Tibial nerve (tissue), 4 donors: ENCODE measurements around the gene ZFAND3. TPM values are rescaled to one million over a fixed set of nuclear protein-coding genes. Genes with fewer than 3 reads are reported as not detected.
"Not testable (repeated sequence)": the region's sequence is repeated elsewhere in the genome, so short reads cannot be mapped to it uniquely, and the experiment has no call there.

ENCODE experiments used
- DNase-seq, 2 donors: peaks; one replicate each; pipeline ENCODE4 v3.0.0-alpha.2; 2019; ENCODE audit warnings: low spot score in 2 of 2
- H3K27ac ChIP-seq, 4 donors: fragments of 200-600 bp; sonication (generic) in 3 of 4; one replicate each; pipeline ENCODE4 v1.5.1; 2017 to 2019; ENCODE audit warnings: mild to moderate bottlenecking in 1 of 4
- H3K27me3 ChIP-seq, 2 donors: fragments of 200-600 bp; sonication (generic) in 1 of 2; one replicate each; pipeline versions ENCODE4 v1.5.1 to v1.6.0; 2017 to 2019
- H3K36me3 ChIP-seq, 3 donors: fragments of 200-600 bp; sonication (generic); one replicate each; pipeline ENCODE4 v1.5.1; 2018 to 2019
- H3K4me1 ChIP-seq, 4 donors: fragments of 200-600 bp; sonication (generic) in 3 of 4; one replicate each; pipeline ENCODE4 v1.5.1; 2017 to 2019
- H3K4me3 ChIP-seq, 4 donors: fragments of 200-600 bp; sonication (generic) in 3 of 4; one replicate each; pipeline ENCODE4 v1.5.1; 2017 to 2019; ENCODE audit warnings: mild to moderate bottlenecking in 1 of 4, moderate library complexity in 1 of 4
- H3K9me3 ChIP-seq, 4 donors: fragments of 200-600 bp; sonication (generic) in 3 of 4; one replicate each; pipeline ENCODE4 v1.5.1; 2017 to 2019
- CTCF ChIP-seq, 5 experiments: fragments of 200-600 bp in 3 of 5; fragments of 450-650 bp in 2 of 5; sonication (generic) in 3 of 5; IDR thresholded peaks; one replicate each; pipeline ENCODE4 v1.5.1; 2016 to 2019; ENCODE audit warnings: antibody characterized with exemption in 5 of 5, mild to moderate bottlenecking in 3 of 5, moderate library complexity in 2 of 5
- EP300 ChIP-seq, 2 donors: sonication (generic); formaldehyde crosslinking; IDR thresholded peaks; one replicate each; pipeline ENCODE4 v1.6.1; 2017; ENCODE audit warnings: antibody characterized with exemption in 2 of 2, mild to moderate bottlenecking in 1 of 2
- POLR2A ChIP-seq, 2 donors: fragments of 450-650 bp; IDR thresholded peaks; one replicate each; pipeline ENCODE4 v1.6.1; 2017; ENCODE audit warnings: antibody characterized with exemption in 2 of 2, mild to moderate bottlenecking in 2 of 2, moderate library complexity in 2 of 2
- WGBS, 2 donors: methylation state at CpG; one replicate each; pipeline ENCODE4 v1.1.5; 2018; 5-methylcytosine and 5-hydroxymethylcytosine counted together
- total RNA-seq, 4 donors: library from RNA; depleted of rRNA; stranded (reverse); fragments of >200 nt; gene quantifications; one replicate each; pipeline ENCODE4 v1.1.0, GENCODE V29; 2016

ZFAND3 gene
- total RNA-seq, 4 donors from 2014 or later: 30.1 to 47.9 (median 39.1) TPM

GRCh38 chr6:38119516-38119915, 300.0 kb downstream of the ZFAND3 start:
- TF ChIP-seq CTCF (IDR thresholded peaks at IDR 0.05) (no peak), POLR2A (IDR thresholded peaks at IDR 0.05) (no peak), EP300 (IDR thresholded peaks at IDR 0.05) (no peak)
- Histone ChIP-seq H3K36me3 (peaks cover 0 to 38% (median 0%) of the 10 kb centered on the region in 3 donors), H3K27ac (no peak overlapping the region), H3K9me3 (no peaks in the 10 kb centered on the region), H3K4me3 (no peak overlapping the region), H3K27me3 (no peaks in the 10 kb centered on the region), H3K4me1 (peaks cover 0 to 10% (median 0%) of the 10 kb centered on the region in 4 donors)
- 72 to 78% methylated on average over 6 of the region's 6 CpGs for WGBS, 2 donors
- DNase-seq: no peak

DNA sequence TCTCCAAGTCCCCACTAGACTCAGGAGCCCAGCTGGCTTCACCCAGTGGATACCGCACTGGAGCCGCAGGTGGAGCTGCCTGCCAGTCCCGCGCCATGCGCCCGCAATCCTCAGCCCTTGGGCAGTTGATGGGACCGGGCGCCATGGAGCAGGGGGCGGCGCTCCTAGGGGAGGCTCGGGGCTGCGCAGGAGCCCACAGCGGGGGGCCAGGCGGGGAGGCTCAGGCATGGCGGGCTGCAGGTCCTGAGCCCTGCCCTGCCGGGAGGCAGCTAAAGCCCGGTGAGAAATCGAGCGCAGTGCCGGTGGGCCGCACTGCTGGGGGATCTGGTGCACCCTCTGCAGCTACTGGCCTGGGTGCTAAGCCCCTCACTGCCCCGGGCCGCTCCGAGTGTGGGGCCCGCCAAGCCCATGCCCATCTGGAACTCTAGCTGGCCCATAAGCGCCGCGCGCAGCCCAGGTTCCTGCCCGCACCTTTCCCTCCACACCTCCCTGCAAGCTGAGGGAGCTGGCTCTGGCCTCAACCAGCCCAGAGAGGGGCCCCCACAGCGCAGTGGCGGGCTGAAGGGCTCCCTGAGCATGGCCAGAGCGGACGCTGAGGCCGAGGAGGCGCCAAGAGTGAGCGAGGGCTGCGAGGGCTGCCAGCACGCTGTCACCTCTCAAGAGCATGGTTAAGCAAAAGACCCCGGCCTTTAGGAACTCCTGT, 304.8 kb downstream of the ZFAND3 start:
- not testable (repeated sequence) for H3K4me1 ChIP-seq, DNase-seq, H3K9me3 ChIP-seq, H3K4me3 ChIP-seq, H3K27ac ChIP-seq, H3K27me3 ChIP-seq
- peaks cover 0 to 50% (median 0%) of the 10 kb centered on the region in 3 donors for H3K36me3 ChIP-seq
- WGBS, 2 donors: 91 to 97% methylated on average over 24 to 40 of the region's 40 CpGs

- H3K4me1 ChIP-seq: peaks cover 0 to 12% (median 4%) of the 10 kb centered on the region in 4 donors
- TF ChIP-seq CTCF (IDR thresholded peaks at IDR 0.05): no peak
- TF ChIP-seq EP300 (IDR thresholded peaks at IDR 0.05): no peak
- no peak for TF ChIP-seq POLR2A (IDR thresholded peaks at IDR 0.05)
- H3K9me3 ChIP-seq: peaks cover 0 to 4% (median 0%) of the 10 kb centered on the region in 4 donors
- no peaks in the 10 kb centered on the region for H3K27me3 ChIP-seq
- H3K27ac ChIP-seq: no peak overlapping the region
- no peak for DNase-seq
- no peak overlapping the region for H3K4me3 ChIP-seq
- peaks cover 0 to 34% (median 0%) of the 10 kb centered on the region in 3 donors for H3K36me3 ChIP-seq
- WGBS, 2 donors: 95 to 98% methylated on average over 4 of the region's 4 CpGs
Observed at GRCh38 chr6:38127284-38127683, 307.8 kb downstream of the ZFAND3 start.

- Histone ChIP-seq H3K27me3 (no peaks in the 10 kb centered on the region), H3K4me3 (no peak overlapping the region), H3K36me3 (peaks cover 0 to 9% (median 0%) of the 10 kb centered on the region in 3 donors), H3K27ac (peak overlapping the region in 1 of 4 donors; percentile 29), H3K4me1 (peaks cover 0 to 12% (median 4%) of the 10 kb centered on the region in 4 donors), H3K9me3 (peaks cover 0 to under 1% (median 0%) of the 10 kb centered on the region in 4 donors)
- DNase-seq: peak in 1 of 2 donors; percentile 16
- TF ChIP-seq POLR2A (IDR thresholded peaks at IDR 0.05) (no peak), EP300 (IDR thresholded peaks at IDR 0.05) (peak in 1 of 2 donors; percentile 31)
Observed at GRCh38 chr6:38131527-38131965, 312.0 kb downstream of the ZFAND3 start.

GRCh38 chr6:38133932-38134703, 314.6 kb downstream of the ZFAND3 start:
- Histone ChIP-seq H3K4me1 (peaks cover 0 to 12% (median 4%) of the 10 kb centered on the region in 4 donors), H3K27ac (no peak overlapping the region), H3K4me3 (no peak overlapping the region), H3K9me3 (no peaks in the 10 kb centered on the region), H3K36me3 (no peaks in the 10 kb centered on the region), H3K27me3 (no peaks in the 10 kb centered on the region)
- TF ChIP-seq POLR2A (IDR thresholded peaks at IDR 0.05) (no peak), EP300 (IDR thresholded peaks at IDR 0.05) (no peak), CTCF (IDR thresholded peaks at IDR 0.05) (no peak)
- DNase-seq: no peak
- WGBS, 2 donors: 95 to 96% methylated on average over 7 of the region's 7 CpGs

DNA sequence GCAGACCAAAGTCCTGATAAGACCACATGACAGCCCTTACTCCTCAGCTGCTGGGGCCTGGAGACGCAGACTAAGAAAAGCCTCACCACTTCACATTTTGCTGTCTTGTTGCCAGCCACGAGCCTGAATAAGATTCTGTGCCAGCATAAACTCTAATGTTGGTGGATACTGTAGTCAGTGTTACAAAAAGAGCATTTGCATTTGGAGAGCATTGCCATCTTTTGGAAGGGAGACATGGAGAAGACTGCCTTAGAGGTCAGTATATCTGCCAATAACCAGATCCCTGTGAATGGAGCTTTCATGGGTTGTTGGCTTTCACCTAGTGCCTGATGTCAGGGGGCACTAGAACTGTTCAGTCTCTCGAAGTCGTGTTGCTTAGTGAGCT, 315.2 kb downstream of the ZFAND3 start:
- no peak for DNase-seq
- H3K4me3 ChIP-seq: no peak overlapping the region
- H3K9me3 ChIP-seq: no peaks in the 10 kb centered on the region
- TF ChIP-seq EP300 (IDR thresholded peaks at IDR 0.05) (no peak), POLR2A (IDR thresholded peaks at IDR 0.05) (no peak), CTCF (IDR thresholded peaks at IDR 0.05) (no peak)
- H3K36me3 ChIP-seq: no peaks in the 10 kb centered on the region
- no peaks in the 10 kb centered on the region for H3K27me3 ChIP-seq
- H3K4me1 ChIP-seq: peaks cover 0 to 12% (median 4%) of the 10 kb centered on the region in 4 donors
- 66 to 74% methylated on average over 4 of the region's 4 CpGs for WGBS, 2 donors
- H3K27ac ChIP-seq: no peak overlapping the region
